Smooth muscle cell of the pulmonary artery (primary cell): ENCODE results near the gene TARS2. TPM values are rescaled to one million over a fixed set of nuclear protein-coding genes. Genes with fewer than 3 reads are reported as not detected.

Experiments used
- total RNA-seq: library from RNA; depleted of rRNA; stranded (reverse); fragments of >200 nt; gene quantifications from 2 replicates; pipeline ENCODE4 v1.2.3, GENCODE V29; 2014

TARS2 gene
- total RNA-seq, result 21.5 and 25.9 TPM in 2 replicates

GRCh38 chr1:150486966-150487762, at the start of gene TARS2:
Gene TARS2, plus strand, starts transcription at chr1:150487419. Its CDS starts 32 bp downstream, at chr1:150487451.

GRCh38 chr1:150507912-150508864, 21.0 kb downstream of the TARS2 start, which contains the start of gene ECM1:
Gene ECM1, plus strand, starts transcription at chr1:150508109. Its CDS starts 101 bp downstream, at chr1:150508210.

GRCh38 chr1:150515328-150516049, 28.3 kb downstream of the TARS2 start, which contains the start of gene FALEC:
Gene FALEC, plus strand, starts transcription at chr1:150515752.

GRCh38 chr1:150548632-150549495, 61.6 kb downstream of the TARS2 start, which contains the start of gene ADAMTSL4:
Gene ADAMTSL4, plus strand, starts transcription at chr1:150549408. Its CDS starts 2,881 bp downstream, at chr1:150552289.

Other genes with a start within 250 kb of the TARS2 start
- gene CA14, start 229.6 kb upstream of the TARS2 start, total RNA-seq, result not detected in 2 replicates
- gene APH1A, start 218.4 kb upstream of the TARS2 start, total RNA-seq, result 74.9 and 83.1 TPM in 2 replicates
- 19.5 and 38.5 TPM in 2 replicates for gene C1orf54, start 214.6 kb upstream of the TARS2 start, total RNA-seq
- gene CIART, start 204.9 kb upstream of the TARS2 start, total RNA-seq, result 6.0 and 6.6 TPM in 2 replicates
- gene MRPS21, start 193.6 kb upstream of the TARS2 start, total RNA-seq, result 31.5 and 32.2 TPM in 2 replicates
- 29.5 and 30.9 TPM in 2 replicates for gene PRPF3, start 165.9 kb upstream of the TARS2 start, total RNA-seq
- 7.8 and 10.8 TPM in 2 replicates for gene RPRD2, start 123.3 kb upstream of the TARS2 start, total RNA-seq
- gene ECM1, start 20.7 kb downstream of the TARS2 start, total RNA-seq, result 42.9 and 72.5 TPM in 2 replicates
- 0.23 and 0.33 TPM in 2 replicates for gene FALEC, start 28.3 kb downstream of the TARS2 start, total RNA-seq
- 13.4 and 31.1 TPM in 2 replicates for gene ADAMTSL4, start 62.0 kb downstream of the TARS2 start, total RNA-seq
- 208 and 219 TPM in 2 replicates for gene MCL1, start 92.2 kb downstream of the TARS2 start, total RNA-seq
- 54.9 and 62.0 TPM in 2 replicates for gene ENSA, start 142.2 kb downstream of the TARS2 start, total RNA-seq
- gene GOLPH3L, start 209.7 kb downstream of the TARS2 start, total RNA-seq, result 9.9 and 14.2 TPM in 2 replicates
- not detected in 2 replicates for gene HORMAD1, start 233.5 kb downstream of the TARS2 start, total RNA-seq